HepG2 (cell line): ENCODE data around the gene PSMG4. TPM values are rescaled to one million over a fixed set of nuclear protein-coding genes. Genes with fewer than 3 reads are reported as not detected.

ENCODE experiments used
- GABPA ChIP-seq, 2 experiments: IDR thresholded peaks; 2 replicates each; pipeline ENCODE4 v1.6.1; 2011 to 2016; ENCODE audit warnings: low read depth in 2 of 2, low read length in 1 of 2, missing biosample characterization in 1 of 2, missing genetic modification characterization in 1 of 2
- MEIS1 ChIP-seq: sonication (generic); formaldehyde crosslinking; IDR thresholded peaks from 2 replicates; pipeline ENCODE4 v1.9.0; 2021; ENCODE audit warnings: mild to moderate bottlenecking, missing genetic modification reagents, moderate library complexity, borderline replicate concordance
- NFKBIZ ChIP-seq: IDR thresholded peaks from 2 replicates; pipeline ENCODE4 v1.6.1; 2018; ENCODE audit warnings: missing genetic modification reagents, missing compliant biosample characterization
- PHF5A ChIP-seq: IDR thresholded peaks from one replicate; pipeline ENCODE4 v1.6.1; 2018; ENCODE audit warnings: low read depth, missing genetic modification reagents; ENCODE audit not compliant: unreplicated experiment
- PLRG1 ChIP-seq: fragments of 450-650 bp; conservative IDR thresholded peaks from 2 replicates; pipeline ENCODE4 v1.6.1; 2016
- RBM39 ChIP-seq: fragments of 200-400 bp; formaldehyde crosslinking; IDR thresholded peaks from one replicate; pipeline ENCODE4 v1.6.1; 2018; ENCODE audit warnings: antibody characterized with exemption, mild to moderate bottlenecking, low read depth, low read length; ENCODE audit not compliant: poor library complexity, severe bottlenecking
- ZBTB21 ChIP-seq: sonication (generic); formaldehyde crosslinking; IDR thresholded peaks from 2 replicates; pipeline ENCODE4 v1.4.0; 2020; ENCODE audit warnings: missing genetic modification reagents
- ZNF143 ChIP-seq: sonication (generic); formaldehyde crosslinking; IDR thresholded peaks from 2 replicates; pipeline ENCODE4 v1.4.0; 2020; ENCODE audit warnings: missing genetic modification reagents
- ZNF460 ChIP-seq: sonication (generic); formaldehyde crosslinking; IDR thresholded peaks from 2 replicates; pipeline ENCODE4 v1.5.1; 2020; ENCODE audit warnings: missing genetic modification reagents, mild to moderate bottlenecking, borderline replicate concordance
- ZNF768 ChIP-seq: sonication (generic); formaldehyde crosslinking; IDR thresholded peaks from 2 replicates; pipeline ENCODE4 v1.4.0; 2020; ENCODE audit warnings: missing genetic modification reagents
- polyA plus RNA-seq, 8 experiments: library from polyadenylated mRNA; depleted of rRNA in 3 of 8; stranded (reverse) in 7 of 8; unstranded in 1 of 8; fragments of >200 nt; fragmentation: Illumina TruSeq in 4 of 8; extraction: Trizol in 4 of 8; gene quantifications; 2 replicates each; pipeline versions ENCODE4 v1.2.1 to v1.2.3, GENCODE V29; 2011 to 2016; ENCODE audit warnings: low read depth in 4 of 8, missing spikeins in 1 of 8, mixed read lengths in 1 of 8; ENCODE audit not compliant: insufficient read depth in 1 of 8
- total RNA-seq, 5 experiments: library from RNA; depleted of rRNA; stranded (reverse); fragments of >200 nt; fragmentation: Illumina TruSeq; extraction: Trizol; gene quantifications; 2 replicates each; pipeline ENCODE4 v1.2.3, GENCODE V29; 2016; ENCODE audit warnings: low read depth in 1 of 5
- TF ChIP-seq, protein P1 (sequence below): sonication (generic); formaldehyde crosslinking; IDR thresholded peaks from 2 replicates; pipeline ENCODE4 v1.9.0; 2022; ENCODE audit warnings: low read depth, missing genetic modification reagents
- TF ChIP-seq, protein P2 (sequence below), 2 experiments: fragments of 450-650 bp in 1 of 2; sonication (generic) in 1 of 2; formaldehyde crosslinking in 1 of 2; IDR thresholded peaks; 2 replicates each; pipeline versions ENCODE4 v1.6.1 to v1.8.0; 2016 to 2022; ENCODE audit warnings: antibody characterized with exemption in 1 of 2, mild to moderate bottlenecking in 1 of 2, missing genetic modification reagents in 1 of 2
- TF ChIP-seq, protein P3 (sequence below): sonication (generic); formaldehyde crosslinking; IDR thresholded peaks from 2 replicates; pipeline ENCODE4 v1.5.1; 2020; ENCODE audit warnings: mild to moderate bottlenecking, missing genetic modification reagents, moderate library complexity

Gene PSMG4
- total and polyA plus RNA-seq, 2 of the 13 experiments (the other 11 are each of a cell fraction or from before 2014, with no cell fraction given): 28.5 to 32.8 TPM

- TF ChIP-seq PHF5A (CRISPR knock-in tag) (no peak), ZBTB21 (CRISPR knock-in tag) (0 out of 2 replicates have a peak, but pooled peaks have one; percentile 10), NFKBIZ (no peak), ZNF460 (CRISPR knock-in tag) (no peak), PLRG1 (no peak), ZNF768 (CRISPR knock-in tag) (no peak), GABPA (IDR thresholded peaks at IDR 0.05; ENCODE audit: low read depth, low read length) (no peak), GABPA (CRISPR knock-in tag; IDR thresholded peaks at IDR 0.05; ENCODE audit: low read depth) (no peak), RBM39 (peak; percentile 34), ZNF143 (CRISPR knock-in tag) (no peak), MEIS1 (CRISPR knock-in tag) (no peak)
- TF ChIP-seq, protein P1, sequence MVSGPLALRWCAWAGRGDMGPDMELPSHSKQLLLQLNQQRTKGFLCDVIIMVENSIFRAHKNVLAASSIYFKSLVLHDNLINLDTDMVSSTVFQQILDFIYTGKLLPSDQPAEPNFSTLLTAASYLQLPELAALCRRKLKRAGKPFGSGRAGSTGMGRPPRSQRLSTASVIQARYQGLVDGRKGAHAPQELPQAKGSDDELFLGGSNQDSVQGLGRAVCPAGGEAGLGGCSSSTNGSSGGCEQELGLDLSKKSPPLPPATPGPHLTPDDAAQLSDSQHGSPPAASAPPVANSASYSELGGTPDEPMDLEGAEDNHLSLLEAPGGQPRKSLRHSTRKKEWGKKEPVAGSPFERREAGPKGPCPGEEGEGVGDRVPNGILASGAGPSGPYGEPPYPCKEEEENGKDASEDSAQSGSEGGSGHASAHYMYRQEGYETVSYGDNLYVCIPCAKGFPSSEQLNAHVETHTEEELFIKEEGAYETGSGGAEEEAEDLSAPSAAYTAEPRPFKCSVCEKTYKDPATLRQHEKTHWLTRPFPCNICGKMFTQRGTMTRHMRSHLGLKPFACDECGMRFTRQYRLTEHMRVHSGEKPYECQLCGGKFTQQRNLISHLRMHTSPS: no peak
- TF ChIP-seq, protein P2, sequence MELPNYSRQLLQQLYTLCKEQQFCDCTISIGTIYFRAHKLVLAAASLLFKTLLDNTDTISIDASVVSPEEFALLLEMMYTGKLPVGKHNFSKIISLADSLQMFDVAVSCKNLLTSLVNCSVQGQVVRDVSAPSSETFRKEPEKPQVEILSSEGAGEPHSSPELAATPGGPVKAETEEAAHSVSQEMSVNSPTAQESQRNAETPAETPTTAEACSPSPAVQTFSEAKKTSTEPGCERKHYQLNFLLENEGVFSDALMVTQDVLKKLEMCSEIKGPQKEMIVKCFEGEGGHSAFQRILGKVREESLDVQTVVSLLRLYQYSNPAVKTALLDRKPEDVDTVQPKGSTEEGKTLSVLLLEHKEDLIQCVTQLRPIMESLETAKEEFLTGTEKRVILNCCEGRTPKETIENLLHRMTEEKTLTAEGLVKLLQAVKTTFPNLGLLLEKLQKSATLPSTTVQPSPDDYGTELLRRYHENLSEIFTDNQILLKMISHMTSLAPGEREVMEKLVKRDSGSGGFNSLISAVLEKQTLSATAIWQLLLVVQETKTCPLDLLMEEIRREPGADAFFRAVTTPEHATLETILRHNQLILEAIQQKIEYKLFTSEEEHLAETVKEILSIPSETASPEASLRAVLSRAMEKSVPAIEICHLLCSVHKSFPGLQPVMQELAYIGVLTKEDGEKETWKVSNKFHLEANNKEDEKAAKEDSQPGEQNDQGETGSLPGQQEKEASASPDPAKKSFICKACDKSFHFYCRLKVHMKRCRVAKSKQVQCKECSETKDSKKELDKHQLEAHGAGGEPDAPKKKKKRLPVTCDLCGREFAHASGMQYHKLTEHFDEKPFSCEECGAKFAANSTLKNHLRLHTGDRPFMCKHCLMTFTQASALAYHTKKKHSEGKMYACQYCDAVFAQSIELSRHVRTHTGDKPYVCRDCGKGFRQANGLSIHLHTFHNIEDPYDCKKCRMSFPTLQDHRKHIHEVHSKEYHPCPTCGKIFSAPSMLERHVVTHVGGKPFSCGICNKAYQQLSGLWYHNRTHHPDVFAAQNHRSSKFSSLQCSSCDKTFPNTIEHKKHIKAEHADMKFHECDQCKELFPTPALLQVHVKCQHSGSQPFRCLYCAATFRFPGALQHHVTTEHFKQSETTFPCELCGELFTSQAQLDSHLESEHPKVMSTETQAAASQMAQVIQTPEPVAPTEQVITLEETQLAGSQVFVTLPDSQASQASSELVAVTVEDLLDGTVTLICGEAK (IDR thresholded peaks at IDR 0.05): no peak
- TF ChIP-seq, protein P2 (CRISPR knock-in tag; IDR thresholded peaks at IDR 0.05): no peak
- TF ChIP-seq, protein P3, sequence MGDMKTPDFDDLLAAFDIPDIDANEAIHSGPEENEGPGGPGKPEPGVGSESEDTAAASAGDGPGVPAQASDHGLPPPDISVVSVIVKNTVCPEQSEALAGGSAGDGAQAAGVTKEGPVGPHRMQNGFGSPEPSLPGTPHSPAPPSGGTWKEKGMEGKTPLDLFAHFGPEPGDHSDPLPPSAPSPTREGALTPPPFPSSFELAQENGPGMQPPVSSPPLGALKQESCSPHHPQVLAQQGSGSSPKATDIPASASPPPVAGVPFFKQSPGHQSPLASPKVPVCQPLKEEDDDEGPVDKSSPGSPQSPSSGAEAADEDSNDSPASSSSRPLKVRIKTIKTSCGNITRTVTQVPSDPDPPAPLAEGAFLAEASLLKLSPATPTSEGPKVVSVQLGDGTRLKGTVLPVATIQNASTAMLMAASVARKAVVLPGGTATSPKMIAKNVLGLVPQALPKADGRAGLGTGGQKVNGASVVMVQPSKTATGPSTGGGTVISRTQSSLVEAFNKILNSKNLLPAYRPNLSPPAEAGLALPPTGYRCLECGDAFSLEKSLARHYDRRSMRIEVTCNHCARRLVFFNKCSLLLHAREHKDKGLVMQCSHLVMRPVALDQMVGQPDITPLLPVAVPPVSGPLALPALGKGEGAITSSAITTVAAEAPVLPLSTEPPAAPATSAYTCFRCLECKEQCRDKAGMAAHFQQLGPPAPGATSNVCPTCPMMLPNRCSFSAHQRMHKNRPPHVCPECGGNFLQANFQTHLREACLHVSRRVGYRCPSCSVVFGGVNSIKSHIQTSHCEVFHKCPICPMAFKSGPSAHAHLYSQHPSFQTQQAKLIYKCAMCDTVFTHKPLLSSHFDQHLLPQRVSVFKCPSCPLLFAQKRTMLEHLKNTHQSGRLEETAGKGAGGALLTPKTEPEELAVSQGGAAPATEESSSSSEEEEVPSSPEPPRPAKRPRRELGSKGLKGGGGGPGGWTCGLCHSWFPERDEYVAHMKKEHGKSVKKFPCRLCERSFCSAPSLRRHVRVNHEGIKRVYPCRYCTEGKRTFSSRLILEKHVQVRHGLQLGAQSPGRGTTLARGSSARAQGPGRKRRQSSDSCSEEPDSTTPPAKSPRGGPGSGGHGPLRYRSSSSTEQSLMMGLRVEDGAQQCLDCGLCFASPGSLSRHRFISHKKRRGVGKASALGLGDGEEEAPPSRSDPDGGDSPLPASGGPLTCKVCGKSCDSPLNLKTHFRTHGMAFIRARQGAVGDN: no peak; the same call in none of the 2 replicates
These were observed 7.1 kb upstream of the PSMG4 start (continued) for GRCh38 chr6:3251462-3252314.
